Neural cell (in vitro differentiated cells): ENCODE data around the gene TBX4.

Source experiments
- RAD21 ChIP-seq: fragments of 450-650 bp; conservative IDR thresholded peaks from 2 replicates; pipeline ENCODE4 v1.6.1; 2014; ENCODE audit warnings: antibody characterized with exemption, mild to moderate bottlenecking, moderate library complexity
- TF ChIP-seq, protein P1 (sequence below): fragments of 450-650 bp; IDR thresholded peaks from 2 replicates; pipeline ENCODE4 v1.5.1; 2014; ENCODE audit warnings: antibody characterized with exemption, mild to moderate bottlenecking, moderate library complexity; ENCODE audit not compliant: poor library complexity, severe bottlenecking

GRCh38 chr17:61466246-61466645, 14.0 kb downstream of the TBX4 start:
- TF ChIP-seq RAD21, result no peak
- TF ChIP-seq, protein P1, sequence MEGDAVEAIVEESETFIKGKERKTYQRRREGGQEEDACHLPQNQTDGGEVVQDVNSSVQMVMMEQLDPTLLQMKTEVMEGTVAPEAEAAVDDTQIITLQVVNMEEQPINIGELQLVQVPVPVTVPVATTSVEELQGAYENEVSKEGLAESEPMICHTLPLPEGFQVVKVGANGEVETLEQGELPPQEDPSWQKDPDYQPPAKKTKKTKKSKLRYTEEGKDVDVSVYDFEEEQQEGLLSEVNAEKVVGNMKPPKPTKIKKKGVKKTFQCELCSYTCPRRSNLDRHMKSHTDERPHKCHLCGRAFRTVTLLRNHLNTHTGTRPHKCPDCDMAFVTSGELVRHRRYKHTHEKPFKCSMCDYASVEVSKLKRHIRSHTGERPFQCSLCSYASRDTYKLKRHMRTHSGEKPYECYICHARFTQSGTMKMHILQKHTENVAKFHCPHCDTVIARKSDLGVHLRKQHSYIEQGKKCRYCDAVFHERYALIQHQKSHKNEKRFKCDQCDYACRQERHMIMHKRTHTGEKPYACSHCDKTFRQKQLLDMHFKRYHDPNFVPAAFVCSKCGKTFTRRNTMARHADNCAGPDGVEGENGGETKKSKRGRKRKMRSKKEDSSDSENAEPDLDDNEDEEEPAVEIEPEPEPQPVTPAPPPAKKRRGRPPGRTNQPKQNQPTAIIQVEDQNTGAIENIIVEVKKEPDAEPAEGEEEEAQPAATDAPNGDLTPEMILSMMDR, result no peak
